BJ (cell line): ENCODE data around the gene ATAT1. TPM values are rescaled to one million over a fixed set of nuclear protein-coding genes. Genes with fewer than 3 reads are reported as not detected.

Experiments
- CTCF ChIA-PET: fragments of 350-600 bp; formaldehyde crosslinking; extraction: SDS; loops from one replicate; lab custom pipeline; 2021; ENCODE audit warnings: antibody characterized with exemption, inconsistent platforms; lab: Yijun Ruan, JAX
- POLR2A ChIA-PET: fragments of 300-600 bp; sonication (Branson Sonifier 250); formaldehyde crosslinking; extraction: SDS; loops from one replicate; lab custom pipeline; 2021; ENCODE audit warnings: antibody characterized with exemption; lab: Charles Lee
- DNase-seq: peaks from one replicate; pipeline ENCODE4 v3.0.0-alpha.2; 2011; ENCODE audit warnings: low read depth
- H3K27me3 ChIP-seq: 2 replicates; pipeline ENCODE4 v1.6.0; 2011; ENCODE audit warnings: low read length; ENCODE audit not compliant: control insufficient read depth, insufficient read depth
- H3K36me3 ChIP-seq: 2 replicates; pipeline ENCODE4 v1.5.1; 2011; ENCODE audit warnings: low read length; ENCODE audit not compliant: control insufficient read depth, insufficient read depth
- H3K4me3 ChIP-seq: 2 replicates; pipeline ENCODE4 v1.5.1; 2011; ENCODE audit warnings: low read depth, mild to moderate bottlenecking, control low read depth, low read length
- polyA plus RNA-seq: library from polyadenylated mRNA; depleted of rRNA; stranded (reverse); fragments of >200 nt; gene quantifications from 2 replicates; pipeline ENCODE4 v1.2.3, GENCODE V29; 2011
- TF ChIP-seq, protein P1 (sequence below): IDR thresholded peaks from 2 replicates; pipeline ENCODE4 v1.5.1; 2011; ENCODE audit warnings: low read depth, mild to moderate bottlenecking, control low read depth, inconsistent platforms, low read length, moderate library complexity; ENCODE audit not compliant: insufficient read depth

Gene ATAT1
- polyA plus RNA-seq, 1 experiment: 6.8 TPM

DNA sequence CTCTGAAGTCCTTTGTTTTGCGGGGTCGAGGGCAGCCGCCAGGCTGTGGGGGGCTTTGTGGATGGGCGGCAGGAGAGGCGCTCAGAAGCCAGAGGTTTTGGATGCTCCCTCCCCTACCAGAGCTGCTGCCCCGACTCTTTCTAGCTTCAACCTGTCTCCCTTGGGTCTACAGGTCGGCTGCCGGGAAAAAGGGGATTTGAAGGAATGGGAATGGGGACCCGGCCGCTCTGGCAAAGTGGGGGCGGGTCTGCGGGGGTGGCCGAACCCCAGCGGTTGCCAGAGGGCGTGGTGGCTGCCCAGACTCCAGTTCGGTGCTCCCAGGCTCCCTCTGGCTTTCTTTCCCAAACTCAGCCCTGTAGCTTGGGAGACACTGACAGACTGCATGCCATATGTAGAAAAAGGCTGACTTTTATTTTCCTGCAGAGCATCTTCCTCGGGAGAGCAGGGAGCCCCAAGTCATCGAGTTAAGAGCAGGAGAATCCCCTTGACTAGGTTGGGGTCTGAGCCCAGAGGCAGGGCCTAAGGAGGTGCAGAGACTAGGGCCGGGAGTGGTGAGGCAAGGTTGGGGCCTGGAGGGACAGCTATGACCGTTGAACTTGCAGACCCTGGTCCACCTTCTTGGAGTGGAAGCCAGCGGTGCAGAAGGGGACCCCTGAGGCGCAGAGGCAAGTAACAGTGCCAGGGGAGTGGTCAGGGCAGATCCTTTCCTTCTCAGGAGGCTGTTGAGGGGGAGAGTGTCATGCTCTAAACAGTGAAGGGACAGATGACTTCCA lies 61.2 kb downstream of the ATAT1 start:
- CTCF ChIA-PET: interaction anchor here (0.7 to 3.6 kb wide), 9 partner anchors 9 to 228 kb away, joined by 3 to 22 read pairs (median 3); partner anchors contain the start of gene DHX16
- H3K27me3 ChIP-seq: no peaks in the 10 kb centered on the region
- TF ChIP-seq, protein P1, sequence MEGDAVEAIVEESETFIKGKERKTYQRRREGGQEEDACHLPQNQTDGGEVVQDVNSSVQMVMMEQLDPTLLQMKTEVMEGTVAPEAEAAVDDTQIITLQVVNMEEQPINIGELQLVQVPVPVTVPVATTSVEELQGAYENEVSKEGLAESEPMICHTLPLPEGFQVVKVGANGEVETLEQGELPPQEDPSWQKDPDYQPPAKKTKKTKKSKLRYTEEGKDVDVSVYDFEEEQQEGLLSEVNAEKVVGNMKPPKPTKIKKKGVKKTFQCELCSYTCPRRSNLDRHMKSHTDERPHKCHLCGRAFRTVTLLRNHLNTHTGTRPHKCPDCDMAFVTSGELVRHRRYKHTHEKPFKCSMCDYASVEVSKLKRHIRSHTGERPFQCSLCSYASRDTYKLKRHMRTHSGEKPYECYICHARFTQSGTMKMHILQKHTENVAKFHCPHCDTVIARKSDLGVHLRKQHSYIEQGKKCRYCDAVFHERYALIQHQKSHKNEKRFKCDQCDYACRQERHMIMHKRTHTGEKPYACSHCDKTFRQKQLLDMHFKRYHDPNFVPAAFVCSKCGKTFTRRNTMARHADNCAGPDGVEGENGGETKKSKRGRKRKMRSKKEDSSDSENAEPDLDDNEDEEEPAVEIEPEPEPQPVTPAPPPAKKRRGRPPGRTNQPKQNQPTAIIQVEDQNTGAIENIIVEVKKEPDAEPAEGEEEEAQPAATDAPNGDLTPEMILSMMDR: peak; percentile 42
- peak overlapping the region; percentile 87 for H3K4me3 ChIP-seq
- DNase-seq: no peak
- POLR2A ChIA-PET: interaction anchor here (0.6 kb wide), 1 partner anchor 36 kb away, joined by 5 read pairs; no protein-coding TSS in a partner anchor
- H3K36me3 ChIP-seq: peaks cover 3% of the 10 kb centered on the region

DNA sequence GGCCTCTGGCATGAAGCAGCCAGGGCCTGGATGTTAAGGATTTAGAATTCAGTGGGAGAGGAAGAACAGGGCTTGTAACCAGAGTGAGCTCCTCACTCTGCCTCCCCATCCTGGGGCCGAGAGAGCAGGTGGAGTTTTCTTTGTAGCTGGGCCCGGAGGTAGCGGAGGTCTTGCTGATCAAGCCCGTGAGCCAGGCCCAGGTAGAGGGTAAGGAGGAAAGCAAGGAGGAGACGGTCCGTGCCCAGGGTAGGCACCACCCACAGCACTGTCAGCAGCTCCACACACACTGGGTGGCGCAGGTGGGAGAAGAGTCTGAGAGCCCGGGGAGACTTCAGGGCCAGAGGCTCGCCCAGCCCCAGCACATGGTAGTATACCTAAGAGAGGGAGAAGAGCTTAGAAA lies 61.9 kb downstream of the ATAT1 start:
- DNase-seq: no peak

DNA sequence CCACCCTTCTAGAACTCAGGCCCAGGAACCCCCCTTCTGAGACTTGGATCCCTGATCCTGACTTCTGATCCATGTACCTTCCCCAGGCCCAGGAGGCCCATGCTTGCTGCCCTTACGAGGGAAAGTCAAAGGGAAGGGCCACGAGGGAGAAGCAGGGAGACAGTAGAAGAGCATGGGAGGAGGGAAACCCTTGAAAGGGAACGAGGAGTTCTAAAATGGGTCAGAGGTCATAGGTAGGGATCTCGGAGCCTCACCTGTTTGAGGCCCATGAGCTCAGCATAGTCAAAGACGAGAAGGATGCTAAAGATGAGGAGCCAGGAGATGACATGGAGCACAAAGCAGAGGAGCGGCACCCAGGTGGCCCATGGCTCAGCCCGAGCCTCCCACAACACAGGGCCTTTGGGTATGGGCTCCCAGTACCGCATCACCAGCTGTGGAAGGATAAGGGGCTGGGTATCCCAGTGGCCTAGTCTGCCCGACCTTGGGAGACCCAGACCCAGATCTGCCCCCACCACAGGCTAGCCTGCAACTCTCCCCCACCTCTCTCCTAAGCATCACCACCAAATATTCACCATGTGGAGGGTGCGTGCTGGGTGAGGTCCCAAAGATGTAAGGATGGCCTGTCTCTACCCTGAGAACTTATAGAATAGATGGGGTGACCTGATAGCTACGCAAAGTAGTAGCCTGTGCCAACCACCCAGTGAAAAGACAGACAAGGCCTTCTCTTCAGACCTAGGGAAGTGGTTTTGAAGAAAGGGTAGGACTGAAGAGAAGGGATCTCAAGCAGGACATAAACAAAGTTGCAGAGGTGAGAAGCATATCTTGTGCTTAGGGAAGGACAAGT lies 62.6 kb downstream of the ATAT1 start:
- TF ChIP-seq, protein P1: no peak
- Histone ChIP-seq H3K36me3 (peaks cover 3% of the 10 kb centered on the region), H3K27me3 (no peaks in the 10 kb centered on the region), H3K4me3 (no peak overlapping the region)
- ChIA-PET CTCF (interaction anchor here (0.8 to 3.6 kb wide), 3 partner anchors 17 to 131 kb away, joined by 3 to 22 read pairs (median 6); partner anchors contain the start of gene DHX16), POLR2A (no interaction called here)
- DNase-seq: no peak

More for the DNA sequence above, 61.9 kb downstream of the ATAT1 start:
- POLR2A ChIA-PET: no interaction called here
- TF ChIP-seq, protein P1: no peak
- CTCF ChIA-PET: interaction anchor here (0.8 to 3.6 kb wide), 5 partner anchors 10 to 132 kb away, joined by 3 to 22 read pairs (median 6); partner anchors contain the start of gene DHX16
- Histone ChIP-seq H3K27me3 (no peaks in the 10 kb centered on the region), H3K4me3 (no peak overlapping the region), H3K36me3 (peaks cover 3% of the 10 kb centered on the region)

DNA sequence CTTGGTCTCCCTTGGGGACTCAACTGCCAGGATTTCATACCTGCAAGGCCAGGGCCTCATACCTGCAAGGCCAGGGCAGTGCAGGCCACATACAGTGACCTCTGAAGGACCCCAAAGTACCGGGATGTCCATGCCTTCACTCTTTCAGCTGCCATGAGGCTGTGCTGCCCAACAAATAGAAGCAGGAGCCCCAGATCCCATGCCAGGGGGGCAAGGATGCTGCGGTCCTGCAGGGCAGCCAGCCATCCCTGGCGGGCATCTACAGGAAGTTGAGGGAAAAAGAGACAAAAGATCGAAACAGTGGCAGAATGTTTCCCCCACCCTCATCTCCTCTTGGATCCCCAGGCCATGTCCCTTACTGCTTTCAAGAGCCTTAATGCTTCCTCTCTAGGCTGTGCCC lies 63.3 kb downstream of the ATAT1 start:
- Histone ChIP-seq H3K27me3 (no peaks in the 10 kb centered on the region), H3K4me3 (no peak overlapping the region; the same call in 1 of the 2 replicates), H3K36me3 (peaks cover 2% of the 10 kb centered on the region; the same call in 1 of the 2 replicates)
- ChIA-PET CTCF (interaction anchor here (2.3 to 3.6 kb wide), 3 partner anchors 11 to 33 kb away, joined by 6 to 22 read pairs (median 21); partner anchors contain the start of gene DHX16), POLR2A (no interaction called here)
- DNase-seq: no peak
- TF ChIP-seq, protein P1: no peak
